GM18907 (cell line): Measurements from ENCODE around the gene ATP4A.
A peak's percentile ranks its signal among the peaks of the same experiment; 100 is the strongest.
"Not testable (repeated sequence)": the region's sequence is repeated elsewhere in the genome, so short reads cannot be mapped to it uniquely, and the experiment has no call there.

Source experiments
- ATAC-seq: cut with Tn5 transposase; IDR thresholded peaks from one replicate; pipeline ENCODE4 v1.9.1; 2021; ENCODE audit warnings: mild to moderate bottlenecking, moderate library complexity; ENCODE audit not compliant: unreplicated experiment

ATP4A gene

DNA sequence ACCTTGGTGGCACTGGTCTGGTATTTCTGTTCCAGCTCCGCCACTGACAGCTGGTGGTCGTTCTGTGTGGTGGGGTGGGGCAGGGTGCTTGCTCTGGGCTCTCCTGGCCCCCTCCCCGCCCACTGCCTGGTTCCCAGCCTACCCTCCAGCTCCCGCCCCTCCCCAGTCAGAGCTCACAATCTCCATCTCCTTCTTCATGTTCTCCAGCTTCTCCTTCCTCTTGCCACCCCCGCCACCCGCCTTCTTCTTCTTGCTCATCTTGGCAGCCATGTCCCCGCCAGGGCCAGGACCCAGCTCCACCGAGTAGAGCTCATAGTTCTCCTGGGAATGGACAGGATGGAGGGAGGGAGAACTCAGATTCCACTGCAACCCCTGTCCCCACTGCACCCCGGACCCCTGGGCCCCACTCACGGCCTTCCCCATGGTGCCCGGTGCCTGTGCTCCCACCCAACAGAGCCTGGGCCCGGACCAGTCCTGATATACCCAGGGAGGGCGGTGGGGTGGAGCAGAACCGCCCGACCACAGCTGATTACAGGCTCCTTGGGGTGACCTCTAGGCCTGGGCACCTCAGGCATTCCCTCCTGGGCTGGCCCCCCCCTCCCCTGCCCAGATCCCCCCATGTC lies at the start of gene ATP4A:
ATP4A (minus strand) TSS at position 452 of the 623 bp plus-strand sequence; CDS start at position 423, 29 bp downstream.
- no peak for ATAC-seq

DNA sequence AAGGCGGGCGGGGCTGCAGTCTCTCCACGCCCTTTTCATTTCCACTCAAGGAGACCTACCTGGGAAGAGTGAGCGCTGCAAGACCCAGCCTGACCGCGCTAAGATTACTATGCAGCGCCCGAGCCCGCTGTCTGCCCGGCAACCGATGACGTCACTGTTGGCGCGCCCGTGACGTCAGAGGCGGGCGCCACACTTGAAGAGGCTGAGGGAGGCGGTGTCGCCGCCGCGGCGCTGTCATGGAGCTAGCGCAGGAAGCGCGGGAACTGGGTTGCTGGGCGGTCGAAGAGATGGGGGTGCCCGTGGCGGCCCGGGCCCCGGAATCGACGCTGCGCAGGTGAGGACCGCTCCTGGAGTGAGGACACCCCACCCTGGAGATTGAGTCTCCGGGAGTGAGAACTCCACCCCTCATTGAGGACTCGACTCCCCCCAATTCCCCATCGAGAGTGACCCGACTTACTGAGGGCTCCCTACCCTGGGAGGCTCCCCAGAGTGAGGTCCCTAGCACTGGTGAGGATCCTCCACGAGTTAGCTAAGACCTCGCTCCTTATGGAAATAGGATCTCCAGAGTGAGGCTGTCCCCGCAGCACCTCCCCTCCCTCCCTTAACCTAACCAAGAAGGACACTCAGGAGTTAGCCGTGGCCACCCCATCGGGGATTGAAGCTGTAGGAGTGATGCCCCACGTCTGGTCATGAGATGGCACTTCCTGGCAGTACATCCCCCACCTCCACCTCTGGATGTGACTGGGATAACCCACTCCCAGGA lies 49.3 kb upstream of the ATP4A start, which contains the start of gene HAUS5:
HAUS5 (plus strand) TSS at position 177 of the 763 bp plus-strand sequence; CDS start at position 237, 60 bp downstream.
- peak; percentile 72 for ATAC-seq

DNA sequence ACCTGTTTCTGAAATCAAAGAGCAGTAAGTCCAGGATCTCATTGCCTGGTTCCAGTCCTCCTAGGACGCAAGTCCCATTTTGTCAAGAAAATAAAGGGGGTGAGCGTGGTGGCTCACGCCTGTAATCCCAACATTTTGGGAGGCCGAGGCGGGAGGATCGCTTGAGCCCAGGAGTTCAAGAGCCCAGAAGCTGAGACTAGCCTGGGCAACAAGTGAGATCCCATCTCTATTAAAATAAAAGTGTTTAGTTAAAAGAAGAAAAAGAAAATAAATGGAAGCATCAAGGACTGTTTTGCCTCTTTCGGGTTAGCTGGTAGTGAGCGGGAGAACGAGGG lies 48.7 kb upstream of the ATP4A start:
- ATAC-seq: peak; percentile 4

DNA sequence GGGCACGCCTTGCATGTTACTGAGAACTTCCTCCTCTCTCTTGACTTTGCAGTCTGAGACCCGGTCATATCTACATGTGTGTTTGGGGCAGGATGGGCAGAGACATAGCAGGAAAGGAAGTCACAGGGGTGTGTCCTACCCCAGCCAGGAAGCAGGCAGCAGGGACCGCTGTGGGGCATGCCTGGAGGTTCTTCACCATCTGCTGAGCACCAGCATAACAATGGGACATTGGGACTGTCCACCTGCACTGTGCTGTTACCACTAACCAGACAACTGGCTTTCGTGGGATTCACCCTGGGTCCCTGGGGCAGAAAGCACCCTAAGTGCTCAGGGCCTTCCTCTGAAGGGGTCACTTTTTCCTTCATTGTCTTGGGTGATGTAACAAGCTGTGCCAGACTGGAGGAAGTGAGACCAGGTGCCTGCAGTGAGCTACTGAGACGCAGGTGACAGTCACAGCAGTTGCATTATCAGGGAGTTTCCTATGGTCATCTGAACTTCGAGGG lies 46.4 kb upstream of the ATP4A start:
- ATAC-seq: peak; percentile 38

DNA sequence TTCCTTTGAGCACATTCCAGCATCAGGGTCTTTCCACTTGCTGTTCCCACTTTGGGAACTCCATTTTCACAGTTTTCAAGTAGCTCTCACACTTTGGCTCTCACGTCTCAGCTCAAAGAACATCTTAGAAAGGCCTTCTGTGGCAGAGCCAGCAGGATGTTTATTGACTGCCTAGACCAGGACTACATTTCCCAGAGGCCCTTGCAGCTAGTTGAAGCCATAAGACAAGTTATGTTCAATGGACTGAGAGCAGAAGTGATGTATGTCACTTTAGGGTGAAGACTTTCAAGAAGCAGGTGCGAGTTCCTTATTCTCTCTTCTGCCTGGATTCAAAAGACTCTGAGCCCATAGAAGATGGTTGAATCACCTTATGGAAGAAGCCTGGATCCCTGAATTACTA lies 44.8 kb upstream of the ATP4A start:
- ATAC-seq: no peak

DNA sequence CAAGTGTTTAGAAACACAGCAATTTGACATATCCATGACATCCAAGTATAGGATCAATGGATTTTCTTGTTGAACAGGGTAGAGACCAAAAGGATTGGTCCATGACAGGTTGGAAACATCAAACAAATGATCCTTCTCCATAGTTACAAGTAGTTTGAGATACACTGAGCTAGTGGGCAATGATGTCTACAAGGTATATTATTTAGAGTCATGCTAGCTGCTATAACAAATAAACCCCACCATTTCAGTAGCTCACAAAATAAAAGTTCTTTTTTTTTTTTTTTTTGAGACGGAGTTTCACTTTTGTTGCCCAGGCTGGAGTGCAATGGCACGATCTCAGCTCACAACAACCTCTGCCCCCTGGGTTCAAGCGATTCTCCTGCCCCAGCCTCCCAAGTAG lies 44.2 kb upstream of the ATP4A start:
- no peak for ATAC-seq

DNA sequence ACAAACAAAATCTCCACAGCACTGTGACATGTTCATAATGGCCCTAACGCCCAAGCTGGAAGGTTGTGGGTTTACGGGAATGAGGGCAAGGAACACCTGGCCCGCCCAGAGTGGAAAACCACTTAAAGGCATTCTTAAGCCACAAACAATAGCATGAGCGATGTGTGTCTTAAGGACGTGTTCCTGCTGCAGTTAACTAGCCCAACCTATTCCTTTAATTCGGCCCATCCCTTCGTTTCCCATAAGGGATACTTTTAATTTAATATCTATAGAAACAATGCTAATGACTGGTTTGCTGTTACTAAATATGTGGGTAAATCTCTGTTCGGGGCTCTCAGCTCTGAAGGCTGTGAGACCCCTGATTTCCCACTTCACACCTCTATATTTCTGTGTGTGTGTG lies 43.7 kb upstream of the ATP4A start:
- not testable (repeated sequence) for ATAC-seq

DNA sequence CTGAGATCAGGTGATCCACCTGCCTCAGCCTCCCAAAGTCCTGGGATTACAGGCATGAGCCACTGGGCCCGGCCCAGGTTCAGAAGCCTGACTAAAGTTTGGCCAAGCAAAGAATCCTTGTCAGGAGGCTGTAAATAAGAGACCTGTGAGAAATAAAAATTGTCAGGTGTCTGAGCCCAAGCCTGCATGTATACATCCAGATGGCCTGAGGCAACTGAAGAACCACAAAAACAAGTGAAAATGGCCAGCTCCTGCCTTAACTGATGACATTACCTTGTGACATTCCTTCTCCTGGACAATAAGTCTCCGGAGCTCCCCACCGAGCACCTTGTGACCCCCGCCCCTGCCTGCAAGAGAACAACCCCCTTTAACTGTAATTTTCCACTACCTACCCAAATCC lies 41.0 kb upstream of the ATP4A start:
- not testable (repeated sequence) for ATAC-seq

DNA sequence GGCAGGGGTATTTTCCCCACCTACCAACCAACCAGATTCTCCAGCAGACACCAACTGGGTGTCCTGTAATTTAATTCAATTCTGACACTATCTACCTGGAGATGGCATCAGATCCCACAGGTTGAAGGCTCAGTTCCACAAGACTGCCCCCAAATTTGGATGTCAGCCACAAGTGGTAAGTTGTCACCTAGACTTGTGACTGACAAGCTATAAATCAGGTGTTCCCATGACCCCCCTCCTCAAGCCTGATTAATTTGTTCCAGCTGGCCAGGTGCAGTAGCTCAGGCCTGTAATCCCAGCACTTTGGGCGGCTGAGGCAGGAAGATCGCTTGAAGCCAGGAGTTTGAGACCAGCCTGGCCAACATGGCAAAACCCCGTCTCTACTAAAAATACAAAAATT lies 38.5 kb upstream of the ATP4A start:
- ATAC-seq: no peak

DNA sequence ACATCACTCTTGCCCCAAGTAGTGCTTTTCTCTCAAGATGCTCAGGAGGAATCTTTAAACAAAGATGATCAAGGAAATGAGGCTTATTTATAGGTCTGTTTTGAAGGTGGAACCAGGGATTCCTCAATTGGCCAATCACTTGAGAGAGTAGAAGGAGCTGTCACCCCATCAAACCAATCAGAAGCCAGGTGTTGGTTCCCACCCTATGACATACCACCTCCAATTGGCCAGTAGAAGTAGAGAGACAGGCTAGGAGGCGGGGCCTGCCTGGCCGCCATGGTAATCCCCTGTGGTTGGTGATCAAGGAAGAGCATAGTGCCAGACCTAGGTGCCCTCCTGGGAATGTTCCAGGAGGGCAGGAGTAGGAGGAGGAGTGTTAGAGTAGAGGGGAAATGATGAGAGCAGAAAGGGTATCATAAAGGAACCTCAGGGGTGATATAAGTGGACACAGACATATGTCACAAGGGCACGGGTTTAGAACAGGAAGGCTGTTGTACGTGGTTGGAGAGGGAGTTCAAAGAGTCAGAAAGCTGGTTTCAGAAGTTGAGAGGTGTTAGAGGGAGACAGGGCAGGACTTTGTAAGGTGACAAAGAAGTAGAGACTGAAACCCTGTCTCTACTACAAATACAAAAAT lies 33.0 kb upstream of the ATP4A start:
- ATAC-seq: peak; percentile 55

DNA sequence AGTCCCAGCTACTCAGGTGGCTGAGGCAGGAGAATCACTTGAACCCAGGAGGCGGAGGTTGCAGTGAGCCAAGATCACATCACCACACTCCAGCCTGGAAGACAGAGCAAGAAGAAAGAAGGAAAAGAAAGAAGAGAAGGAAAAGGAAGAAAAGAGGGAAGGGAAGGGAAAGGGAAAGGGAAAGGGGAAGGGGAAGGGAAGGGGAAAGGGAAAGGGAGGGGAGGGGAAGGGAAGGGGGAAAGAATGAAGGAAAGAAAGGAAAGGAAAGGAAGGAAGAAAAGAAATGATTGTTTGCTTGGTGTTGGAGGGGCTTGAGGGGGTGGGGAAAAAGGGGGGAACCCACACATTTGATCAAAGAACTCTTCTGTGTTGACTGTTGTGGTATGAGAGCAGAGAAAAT lies 32.5 kb upstream of the ATP4A start:
- no peak for ATAC-seq

DNA sequence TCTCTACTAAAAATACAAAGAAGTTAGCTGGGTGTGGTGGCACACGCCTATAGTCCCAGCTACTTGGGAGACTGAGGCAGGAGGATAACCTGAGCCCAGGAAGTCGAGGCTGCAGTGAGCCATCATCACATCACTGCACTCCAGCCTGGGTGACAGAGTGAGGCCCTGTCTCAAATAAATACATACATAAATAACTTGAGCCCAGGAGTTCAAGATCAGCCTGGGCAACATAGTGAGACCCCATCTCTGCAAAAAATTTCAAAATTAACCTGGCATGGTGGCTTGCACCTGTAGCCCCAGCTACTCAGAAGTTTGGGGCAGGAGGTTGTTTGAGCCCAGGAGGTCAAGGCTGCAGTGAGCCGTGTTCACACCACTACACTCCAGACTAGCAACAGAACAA lies 31.6 kb upstream of the ATP4A start:
- ATAC-seq: not testable (repeated sequence)

DNA sequence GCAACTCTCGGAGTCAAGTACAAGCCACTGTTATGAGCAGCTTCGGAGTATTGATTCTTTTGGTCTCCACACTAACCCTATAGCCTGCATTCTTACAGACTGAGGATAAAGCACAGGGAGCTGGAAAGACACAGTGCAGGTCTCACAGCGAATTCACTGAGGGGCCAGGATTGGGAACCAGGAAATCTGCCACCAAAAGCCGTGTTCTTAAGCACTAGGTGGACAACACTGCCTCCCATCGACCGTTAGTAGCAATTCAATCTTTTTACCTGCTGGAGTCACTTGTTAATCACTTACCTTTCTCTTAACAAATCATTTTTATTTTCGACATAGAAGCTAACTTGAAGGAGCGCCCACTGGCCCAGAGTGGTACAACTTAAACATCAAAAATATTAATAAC lies 28.8 kb upstream of the ATP4A start:
- no peak for ATAC-seq

DNA sequence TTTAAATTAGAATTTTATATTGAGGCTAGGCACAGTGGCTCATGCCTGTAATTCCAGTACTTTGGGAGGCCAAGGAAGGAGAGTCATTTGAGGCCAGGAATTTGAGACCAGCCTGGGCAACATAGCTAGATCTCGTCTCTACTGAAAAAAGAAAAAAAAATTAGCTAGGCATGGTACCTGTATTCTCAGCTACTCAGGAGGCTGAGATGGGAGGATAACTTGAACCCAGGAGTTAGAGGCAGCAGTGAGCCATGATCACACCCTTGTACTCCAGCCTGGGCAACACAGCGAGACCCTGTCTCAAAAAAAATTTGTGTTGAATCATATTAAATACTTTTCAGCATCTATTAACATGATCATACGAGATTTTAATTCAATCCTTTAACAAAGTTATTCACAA lies 27.4 kb upstream of the ATP4A start:
- no peak for ATAC-seq

DNA sequence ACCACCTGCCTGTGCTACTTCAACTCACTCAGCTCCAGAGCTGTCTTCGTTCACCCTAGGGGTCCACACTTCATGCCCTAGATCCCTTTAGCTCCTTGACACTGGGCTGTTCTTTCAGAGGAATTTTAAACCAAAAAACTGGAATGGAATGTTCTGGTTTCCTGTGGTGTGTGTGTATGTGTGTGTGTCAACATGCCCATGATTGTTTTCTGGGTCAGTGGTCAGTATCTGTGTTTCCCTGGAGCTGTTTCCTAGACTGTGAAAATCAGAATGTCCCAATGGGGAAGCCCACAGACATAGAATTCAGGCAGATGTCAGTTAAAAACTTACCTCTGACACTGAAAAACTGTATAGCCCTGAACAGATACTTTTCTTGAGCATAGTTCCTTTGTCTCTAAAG lies 23.9 kb upstream of the ATP4A start:
- no peak for ATAC-seq

DNA sequence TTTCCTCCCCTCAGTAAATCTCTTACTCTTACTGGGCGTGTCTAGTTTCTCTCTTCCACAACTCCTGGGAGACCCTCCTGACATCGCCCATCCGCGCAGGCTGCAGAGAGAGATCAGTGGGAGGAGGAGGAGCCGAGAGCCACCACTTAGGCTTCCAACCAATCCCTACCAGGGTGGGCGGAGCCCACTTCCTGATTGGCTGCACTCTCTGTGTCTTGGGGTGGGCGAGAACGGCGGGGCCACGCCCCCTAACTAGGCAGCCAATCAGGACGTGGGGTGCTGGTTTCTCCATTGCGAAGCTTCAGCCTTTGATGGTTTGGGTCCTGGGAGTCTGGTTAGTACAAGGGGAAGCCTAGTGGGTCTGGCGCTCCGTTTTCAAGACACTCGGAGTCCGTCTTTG lies 22.4 kb upstream of the ATP4A start, which contains the start of gene PMIS2:
PMIS2 (plus strand) TSS at position 326 of the 400 bp plus-strand sequence. CDS start 87 bp downstream, outside the sequence.
- no peak for ATAC-seq

DNA sequence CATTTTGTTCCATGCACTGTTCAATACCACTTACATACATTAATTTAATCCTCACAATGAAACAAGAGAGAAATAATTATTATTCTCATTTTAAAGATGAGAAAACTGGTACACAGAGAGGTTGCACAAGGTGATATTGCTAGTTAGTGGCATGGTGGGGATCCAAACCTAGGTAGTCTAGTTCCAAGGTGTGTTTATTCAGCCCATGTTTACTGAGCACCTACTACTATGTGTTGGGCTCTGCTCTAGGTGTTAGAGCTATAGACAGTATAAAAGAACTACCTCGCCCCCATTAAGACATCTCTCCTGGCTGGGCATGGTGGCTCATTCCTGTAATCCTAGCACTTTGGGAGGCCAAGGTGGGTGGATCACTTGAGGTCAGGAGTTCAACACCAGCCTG lies 19.3 kb upstream of the ATP4A start:
- no peak for ATAC-seq

DNA sequence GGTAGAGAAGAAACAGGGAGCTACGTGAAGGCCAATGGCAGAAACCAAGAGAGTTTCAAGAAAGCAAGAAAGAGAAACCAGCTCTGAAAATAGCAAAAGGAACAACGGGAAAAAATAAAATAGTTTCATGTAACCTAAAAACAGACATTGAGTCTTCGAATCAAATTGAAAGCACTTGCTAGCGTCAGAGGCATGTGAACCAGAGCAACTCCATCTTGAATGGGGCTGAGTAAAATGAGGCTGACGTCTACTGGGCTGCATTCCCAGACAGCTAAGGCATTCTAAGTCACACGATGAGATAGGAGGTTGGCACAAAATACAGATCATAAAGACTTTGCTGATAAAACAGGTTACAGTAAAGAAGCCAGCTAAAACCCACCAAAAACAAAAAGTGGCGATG lies 15.2 kb upstream of the ATP4A start:
- ATAC-seq: no peak

DNA sequence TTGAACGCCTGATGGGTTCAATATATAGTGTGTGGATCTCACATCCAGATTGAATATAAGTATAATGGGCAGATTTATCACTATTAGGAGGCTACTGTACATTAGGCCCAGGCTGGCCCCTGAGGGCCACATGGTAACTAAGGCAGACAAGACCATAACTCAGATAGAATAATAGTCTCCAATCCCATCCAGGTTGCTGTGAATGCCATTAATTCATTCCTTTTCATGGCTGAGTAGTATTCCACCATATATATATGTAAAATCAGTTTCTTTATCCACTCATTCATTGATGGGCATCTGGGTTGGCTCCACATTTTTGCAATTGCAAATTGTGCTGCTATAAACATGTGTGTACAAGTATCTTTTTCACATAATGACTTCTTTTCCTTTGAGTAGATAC lies 14.5 kb upstream of the ATP4A start:
- no peak for ATAC-seq

DNA sequence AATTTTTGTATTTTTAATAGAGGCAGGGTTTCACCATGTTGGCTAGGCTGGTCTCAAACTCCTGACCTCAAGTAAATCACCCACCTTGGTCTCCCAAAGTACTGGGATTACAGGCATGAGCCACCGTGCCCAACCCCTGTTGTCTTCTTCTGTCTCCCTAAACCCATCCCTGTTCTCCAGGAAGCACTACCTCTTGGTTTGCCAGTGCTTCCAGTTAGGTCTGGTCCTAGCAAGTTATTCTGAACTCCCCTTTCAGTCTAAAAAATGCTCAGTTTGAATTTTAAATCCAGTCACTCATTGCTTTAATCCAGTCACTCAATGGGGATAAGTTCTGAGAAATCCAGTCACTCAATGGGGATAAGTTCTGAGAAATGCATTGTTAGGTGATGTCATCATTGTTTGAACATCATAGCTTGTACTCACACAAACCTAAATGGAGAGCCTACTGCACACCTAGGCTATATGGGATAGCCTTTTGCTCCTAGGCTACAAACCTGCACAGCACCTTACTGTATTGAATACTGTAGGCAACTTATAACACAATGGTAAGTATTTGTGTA lies 8.0 kb upstream of the ATP4A start:
- no peak for ATAC-seq

DNA sequence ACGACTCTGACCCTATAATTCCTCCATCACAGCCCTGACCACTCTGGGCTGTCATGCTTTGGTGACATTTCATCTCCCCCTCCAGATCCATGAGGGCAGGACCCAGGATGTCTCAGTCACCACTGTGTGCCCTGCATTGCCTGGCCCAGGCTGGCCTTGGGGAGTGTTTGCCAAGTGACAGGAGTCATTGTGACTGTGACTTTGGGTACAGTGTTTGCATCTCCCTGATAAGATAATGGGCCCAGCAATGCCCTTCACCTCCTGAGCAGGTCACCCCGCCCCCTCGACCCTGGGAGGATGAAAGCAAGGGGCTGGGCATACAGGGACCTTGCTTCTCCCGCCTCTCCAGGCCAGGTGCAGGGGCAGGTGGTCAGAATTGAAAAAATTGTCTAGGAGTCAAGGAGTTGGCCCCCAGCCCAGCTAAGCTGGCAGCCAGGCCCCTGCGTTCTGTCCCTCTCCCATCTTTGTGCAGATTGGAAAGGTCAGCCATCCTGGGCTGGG lies 5.9 kb upstream of the ATP4A start:
- ATAC-seq: no peak
